Activated CD4-positive, alpha-beta memory T cell treated with anti-CD3 and anti-CD28 coated beads for 36 hours (primary cell): Measurements from ENCODE around the gene FECH. TPM values are rescaled to one million over a fixed set of nuclear protein-coding genes. Genes with fewer than 3 reads are reported as not detected.
"Not testable (repeated sequence)": the region's sequence is repeated elsewhere in the genome, so short reads cannot be mapped to it uniquely, and the experiment has no call there.

Experiments
- CTCF ChIA-PET: fragments of 350-600 bp; sonication (Branson Sonifier 250); formaldehyde crosslinking; loops from one replicate; lab custom pipeline; 2021; ENCODE audit warnings: antibody characterized with exemption, inconsistent platforms; lab: Charles Lee
- POLR2A ChIA-PET: fragments of 350-600 bp; sonication (Branson Sonifier 250); formaldehyde crosslinking; loops from one replicate; lab custom pipeline; 2021; ENCODE audit warnings: antibody characterized with exemption; lab: Charles Lee
- DNase-seq: peaks from one replicate; pipeline ENCODE4 v3.0.0-alpha.2; 2020
- H3K27ac Mint-ChIP-seq: one replicate; pipeline ENCODE4 v1.8.0; 2021; ENCODE audit warnings: mixed read lengths
- H3K27me3 Mint-ChIP-seq: one replicate; pipeline ENCODE4 v1.8.0; 2021; ENCODE audit warnings: mixed read lengths
- H3K36me3 Mint-ChIP-seq: one replicate; pipeline ENCODE4 v1.8.0; 2021; ENCODE audit warnings: mixed read lengths
- H3K4me1 Mint-ChIP-seq: one replicate; pipeline ENCODE4 v1.8.0; 2021; ENCODE audit warnings: low read depth, mixed read lengths
- H3K4me3 Mint-ChIP-seq: one replicate; pipeline ENCODE4 v1.8.0; 2021; ENCODE audit warnings: mild to moderate bottlenecking, mixed read lengths
- H3K9me3 Mint-ChIP-seq: one replicate; pipeline ENCODE4 v1.8.0; 2021; ENCODE audit warnings: mixed read lengths
- intact Hi-C: fragments of 100-400 bp; cut with micrococcal nuclease; formaldehyde crosslinking; loops from one replicate; pipeline ENCODE4 v1.15.1; 2023
- total RNA-seq, 2 experiments: library from RNA; stranded (reverse); gene quantifications; one replicate each; pipeline ENCODE4 v1.2.3, GENCODE V29; 2021

FECH gene
- total RNA-seq, 2 experiments from 2014 or later = 17.5 to 20.2 TPM

- no peaks in the 10 kb centered on the region for H3K27me3 Mint-ChIP-seq
- H3K36me3 Mint-ChIP-seq = peaks cover 25% of the 10 kb centered on the region
- intact Hi-C loops = loop anchor here (2.0 to 5.0 kb wide), 5 partner anchors 212 to 983 kb away; partner anchors contain the start of genes NEDD4L, TXNL1 and WDR7
- H3K9me3 Mint-ChIP-seq = no peaks in the 10 kb centered on the region
- H3K27ac Mint-ChIP-seq = peak overlapping the region; percentile 57
- H3K4me1 Mint-ChIP-seq = peaks cover 29% of the 10 kb centered on the region
- ChIA-PET POLR2A (no interaction called here), CTCF (interaction anchor here (1.0 to 2.8 kb wide), 3 partner anchors 11 to 239 kb away, joined by 3 to 7 read pairs (median 3); no protein-coding TSS in a partner anchor)
- DNase-seq = no peak
- H3K4me3 Mint-ChIP-seq = peak overlapping the region; percentile 91
These were observed 33.4 kb upstream of the FECH start for GRCh38 chr18:57619876-57620275.

- peaks cover 29% of the 10 kb centered on the region for H3K4me1 Mint-ChIP-seq
- H3K27ac Mint-ChIP-seq = no peak overlapping the region
- no peaks in the 10 kb centered on the region for H3K27me3 Mint-ChIP-seq
- H3K4me3 Mint-ChIP-seq = no peak overlapping the region
- ChIA-PET POLR2A (no interaction called here), CTCF (interaction anchor here (2.8 kb wide), 1 partner anchor 240 kb away, joined by 7 read pairs; no protein-coding TSS in a partner anchor)
- no peak for DNase-seq
- H3K9me3 Mint-ChIP-seq = no peaks in the 10 kb centered on the region
- H3K36me3 Mint-ChIP-seq = peaks cover 25% of the 10 kb centered on the region
- intact Hi-C loops = no loop called here
These were observed 32.4 kb upstream of the FECH start for GRCh38 chr18:57618910-57619309.

- DNase-seq = no peak
- Mint-ChIP-seq H3K27ac (no peak overlapping the region), H3K4me3 (no peak overlapping the region), H3K9me3 (no peaks in the 10 kb centered on the region), H3K4me1 (no peaks in the 10 kb centered on the region), H3K36me3 (peaks cover 56% of the 10 kb centered on the region), H3K27me3 (no peaks in the 10 kb centered on the region)
- POLR2A ChIA-PET = no interaction called here
- CTCF ChIA-PET = no interaction called here
- intact Hi-C loops = no loop called here
These were observed 17.4 kb upstream of the FECH start for GRCh38 chr18:57603871-57604270.

GRCh38 chr18:57595347-57595746 lies 8.8 kb upstream of the FECH start:
- intact Hi-C loops = no loop called here
- CTCF ChIA-PET = interaction anchor here (1.4 kb wide), 1 partner anchor 9 kb away, joined by 3 read pairs; the partner anchor contains the start of gene FECH

GRCh38 chr18:57592716-57593115 lies 6.2 kb upstream of the FECH start:
- H3K4me1 Mint-ChIP-seq, CTCF ChIA-PET, H3K27me3 Mint-ChIP-seq, intact Hi-C loops, DNase-seq, H3K9me3 Mint-ChIP-seq, POLR2A ChIA-PET, H3K4me3 Mint-ChIP-seq, H3K36me3 Mint-ChIP-seq, H3K27ac Mint-ChIP-seq: not testable (repeated sequence)

More at GRCh38 chr18:57595347-57595746, 8.8 kb upstream of the FECH start:
- POLR2A ChIA-PET = no interaction called here
- Mint-ChIP-seq H3K27me3 (no peaks in the 10 kb centered on the region), H3K27ac (no peak overlapping the region), H3K36me3 (peaks cover 21% of the 10 kb centered on the region), H3K4me3 (no peak overlapping the region), H3K4me1 (no peaks in the 10 kb centered on the region), H3K9me3 (no peaks in the 10 kb centered on the region)
- no peak for DNase-seq

GRCh38 chr18:57589161-57589560 lies 2.7 kb upstream of the FECH start:
- no peaks in the 10 kb centered on the region for H3K27me3 Mint-ChIP-seq
- H3K4me3 Mint-ChIP-seq = no peak overlapping the region
- no peaks in the 10 kb centered on the region for H3K9me3 Mint-ChIP-seq
- no peak overlapping the region for H3K27ac Mint-ChIP-seq
- H3K4me1 Mint-ChIP-seq = peaks cover 14% of the 10 kb centered on the region
- intact Hi-C loops = no loop called here
- CTCF ChIA-PET = no interaction called here
- POLR2A ChIA-PET = interaction anchor here (1.0 kb wide), 1 partner anchor 18 kb away, joined by 3 read pairs; no protein-coding TSS in a partner anchor
- H3K36me3 Mint-ChIP-seq = no peaks in the 10 kb centered on the region
- DNase-seq = no peak

GRCh38 chr18:57587098-57587661 lies 678 bp upstream of the FECH start:
- H3K4me1 Mint-ChIP-seq = peaks cover 14% of the 10 kb centered on the region
- ChIA-PET CTCF (no interaction called here), POLR2A (no interaction called here)
- intact Hi-C loops = no loop called here
- H3K9me3 Mint-ChIP-seq = no peaks in the 10 kb centered on the region
- no peaks in the 10 kb centered on the region for H3K27me3 Mint-ChIP-seq
- H3K36me3 Mint-ChIP-seq = peaks cover 5% of the 10 kb centered on the region
- peak overlapping the region; percentile 33 for H3K27ac Mint-ChIP-seq
- no peak for DNase-seq
- H3K4me3 Mint-ChIP-seq = peak overlapping the region; percentile 82

GRCh38 chr18:57585855-57586250 lies 649 bp downstream of the FECH start:
- H3K4me3 Mint-ChIP-seq = peak overlapping the region; percentile 82
- CTCF ChIA-PET = interaction anchor here (0.6 to 0.7 kb wide), 2 partner anchors 32 to 243 kb away, joined by 5 read pairs; no protein-coding TSS in a partner anchor

GRCh38 chr18:57585421-57585820 lies 1.1 kb downstream of the FECH start:
- Mint-ChIP-seq H3K4me3 (peak overlapping the region; percentile 82), H3K36me3 (peaks cover 5% of the 10 kb centered on the region), H3K9me3 (no peaks in the 10 kb centered on the region), H3K27ac (no peak overlapping the region), H3K27me3 (no peaks in the 10 kb centered on the region), H3K4me1 (peaks cover 14% of the 10 kb centered on the region)
- ChIA-PET CTCF (interaction anchor here (0.6 to 0.7 kb wide), 2 partner anchors 32 to 243 kb away, joined by 5 read pairs; no protein-coding TSS in a partner anchor), POLR2A (no interaction called here)
- no peak for DNase-seq
- intact Hi-C loops = no loop called here

More at GRCh38 chr18:57585855-57586250, 649 bp downstream of the FECH start:
- Mint-ChIP-seq H3K36me3 (peaks cover 5% of the 10 kb centered on the region), H3K9me3 (no peaks in the 10 kb centered on the region), H3K4me1 (peaks cover 14% of the 10 kb centered on the region), H3K27me3 (no peaks in the 10 kb centered on the region), H3K27ac (peak overlapping the region; percentile 45)
- POLR2A ChIA-PET = no interaction called here
- peak; percentile 46 for DNase-seq
- intact Hi-C loops = loop anchor here (1.0 kb wide), 2 partner anchors 35 to 44 kb away; partner anchors contain the start of gene NARS1

GRCh38 chr18:57584444-57584843 lies 2.1 kb downstream of the FECH start:
- no peak for DNase-seq
- Mint-ChIP-seq H3K4me1 (peaks cover 14% of the 10 kb centered on the region), H3K9me3 (no peaks in the 10 kb centered on the region), H3K4me3 (no peak overlapping the region), H3K27me3 (no peaks in the 10 kb centered on the region), H3K36me3 (peaks cover 12% of the 10 kb centered on the region), H3K27ac (no peak overlapping the region)
- POLR2A ChIA-PET = no interaction called here
- intact Hi-C loops = no loop called here
- CTCF ChIA-PET = no interaction called here

GRCh38 chr18:57583297-57583835 lies 3.1 kb downstream of the FECH start:
- intact Hi-C loops = no loop called here
- DNase-seq = no peak
- Mint-ChIP-seq H3K36me3 (peaks cover 15% of the 10 kb centered on the region), H3K4me3 (no peak overlapping the region), H3K27ac (no peak overlapping the region), H3K9me3 (no peaks in the 10 kb centered on the region), H3K27me3 (no peaks in the 10 kb centered on the region), H3K4me1 (peaks cover 14% of the 10 kb centered on the region)
- CTCF ChIA-PET = no interaction called here
- POLR2A ChIA-PET = no interaction called here

- POLR2A ChIA-PET = no interaction called here
- Mint-ChIP-seq H3K36me3 (peaks cover 28% of the 10 kb centered on the region), H3K27ac (no peak overlapping the region), H3K27me3 (no peaks in the 10 kb centered on the region), H3K4me1 (peaks cover 12% of the 10 kb centered on the region), H3K9me3 (no peaks in the 10 kb centered on the region), H3K4me3 (no peak overlapping the region)
- intact Hi-C loops = no loop called here
- no peak for DNase-seq
- CTCF ChIA-PET = interaction anchor here (1.2 kb wide), 1 partner anchor 19 kb away, joined by 4 read pairs; no protein-coding TSS in a partner anchor
These were observed 5.1 kb downstream of the FECH start for GRCh38 chr18:57581301-57581934.
